Measurements from ENCODE around the gene SPON1. TPM values are rescaled to one million over a fixed set of nuclear protein-coding genes. Genes with fewer than 3 reads are reported as not detected.
"Not testable (repeated sequence)": the region's sequence is repeated elsewhere in the genome, so short reads cannot be mapped to it uniquely, and the experiment has no call there.

SPON1 gene
- total RNA-seq, 2 experiments from 2014 or later = 0.22 to 0.31 TPM

DNA sequence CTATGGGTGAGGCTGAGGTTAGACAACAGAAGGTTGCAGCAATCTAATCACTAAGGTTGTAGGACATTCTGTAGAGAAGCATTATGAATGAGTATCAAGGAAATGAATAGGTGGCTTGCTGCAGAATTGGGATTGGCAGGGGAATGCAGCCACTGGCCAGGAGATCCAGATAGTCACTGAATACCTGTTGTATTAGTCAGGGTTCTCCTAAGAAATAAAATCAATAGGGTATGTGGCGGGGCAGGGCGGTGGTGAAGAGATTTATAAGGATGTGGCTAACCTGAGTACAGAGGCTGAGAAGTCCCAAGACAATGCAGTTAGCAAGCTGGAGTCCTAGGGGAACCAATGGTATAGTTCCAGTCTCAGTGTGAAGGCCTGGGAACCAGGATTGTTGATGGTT is 163.0 kb downstream of the SPON1 start:
- no peaks in the 10 kb centered on the region for H3K27me3 Mint-ChIP-seq
- no peaks in the 10 kb centered on the region for H3K4me1 Mint-ChIP-seq (ENCODE audit: low read depth)
- H3K4me3 Mint-ChIP-seq = no peak overlapping the region
- POLR2A ChIA-PET = no interaction called here
- CTCF ChIA-PET = no interaction called here
- H3K27ac Mint-ChIP-seq = no peak overlapping the region
- H3K36me3 Mint-ChIP-seq = peaks cover 10% of the 10 kb centered on the region
- intact Hi-C loops (cut with micrococcal nuclease) = no loop called here
- no peak for DNase-seq
- H3K9me3 Mint-ChIP-seq = peaks cover 2% of the 10 kb centered on the region

DNA sequence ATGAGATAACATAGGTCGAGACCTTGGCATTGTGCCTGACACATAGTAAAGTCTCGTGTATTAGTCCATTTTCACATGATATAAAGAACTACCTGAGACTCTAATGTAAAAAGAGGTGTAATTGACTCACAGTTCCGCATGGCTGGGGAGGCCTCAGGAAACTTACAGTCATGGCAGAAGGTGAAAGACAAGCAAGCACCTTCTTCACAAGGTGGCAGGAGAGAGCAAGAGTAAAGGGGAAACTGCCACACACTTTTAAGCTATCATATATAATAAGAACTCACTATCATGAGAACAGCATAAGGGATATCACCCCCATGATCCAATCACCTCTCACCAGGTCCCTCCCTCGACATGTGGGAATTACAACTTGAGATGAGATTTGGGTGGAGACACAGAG is 165.2 kb downstream of the SPON1 start:
- CTCF ChIA-PET = interaction anchor here (0.6 kb wide), 1 partner anchor 66 kb away, joined by 3 read pairs; no protein-coding TSS in a partner anchor
- intact Hi-C loops (cut with micrococcal nuclease) = no loop called here
- Mint-ChIP-seq H3K4me1 (ENCODE audit: low read depth) (no peaks in the 10 kb centered on the region), H3K27ac (no peak overlapping the region), H3K36me3 (peaks cover 10% of the 10 kb centered on the region), H3K4me3 (no peak overlapping the region), H3K27me3 (no peaks in the 10 kb centered on the region), H3K9me3 (peaks cover 2% of the 10 kb centered on the region)
- POLR2A ChIA-PET = no interaction called here
- DNase-seq = no peak

DNA sequence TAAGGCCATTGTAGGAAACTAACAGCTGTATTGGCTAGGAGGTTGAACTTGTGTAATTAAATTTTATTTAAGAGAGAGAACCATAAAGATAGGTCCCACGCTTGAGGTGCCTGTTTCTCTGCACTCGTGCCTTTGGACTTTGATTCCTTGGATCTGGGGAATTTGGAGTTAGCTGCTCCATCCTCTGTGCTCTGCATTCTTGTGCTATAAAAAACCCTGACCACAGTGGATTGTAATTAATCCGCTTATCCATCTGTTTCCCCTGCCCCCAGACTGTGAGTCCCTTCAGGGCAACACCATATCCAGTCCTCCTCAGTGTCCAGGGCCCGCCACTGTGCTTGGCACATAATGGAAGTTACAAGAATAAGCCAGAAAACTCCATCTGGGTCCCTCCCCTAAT is 169.8 kb downstream of the SPON1 start:
- no peak for DNase-seq
- intact Hi-C loops (cut with micrococcal nuclease) = no loop called here
- no peaks in the 10 kb centered on the region for H3K4me1 Mint-ChIP-seq (ENCODE audit: low read depth)
- H3K27ac Mint-ChIP-seq = no peak overlapping the region
- no peak overlapping the region for H3K4me3 Mint-ChIP-seq
- peaks cover 2% of the 10 kb centered on the region for H3K9me3 Mint-ChIP-seq
- ChIA-PET POLR2A (no interaction called here), CTCF (no interaction called here)
- H3K36me3 Mint-ChIP-seq = peaks cover 3% of the 10 kb centered on the region
- H3K27me3 Mint-ChIP-seq = no peaks in the 10 kb centered on the region

DNA sequence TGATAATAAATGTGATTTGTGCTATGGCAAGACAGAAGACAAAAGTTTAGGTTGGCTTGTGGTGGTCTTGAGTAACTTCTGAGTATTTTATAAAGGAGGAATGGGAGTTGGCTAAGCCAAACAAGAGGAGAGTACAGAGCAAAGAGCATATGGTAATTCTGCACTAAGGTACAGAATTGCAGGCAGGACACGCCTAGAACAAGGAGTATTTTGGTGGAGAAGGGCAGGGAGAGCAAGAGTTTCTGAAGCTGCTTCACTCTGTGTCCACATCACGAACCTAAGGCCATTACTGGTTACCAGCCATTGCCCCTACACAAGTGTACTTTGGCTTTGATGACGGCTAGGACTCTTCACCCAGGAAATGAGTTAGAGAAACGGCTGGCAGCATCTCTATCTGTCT is 170.9 kb downstream of the SPON1 start:
- ChIA-PET POLR2A (no interaction called here), CTCF (no interaction called here)
- no peak for DNase-seq
- Mint-ChIP-seq H3K4me1 (ENCODE audit: low read depth) (no peaks in the 10 kb centered on the region), H3K9me3 (peaks cover 2% of the 10 kb centered on the region), H3K4me3 (no peak overlapping the region), H3K27ac (no peak overlapping the region), H3K27me3 (no peaks in the 10 kb centered on the region), H3K36me3 (peaks cover 3% of the 10 kb centered on the region)
- intact Hi-C loops (cut with micrococcal nuclease) = no loop called here

DNA sequence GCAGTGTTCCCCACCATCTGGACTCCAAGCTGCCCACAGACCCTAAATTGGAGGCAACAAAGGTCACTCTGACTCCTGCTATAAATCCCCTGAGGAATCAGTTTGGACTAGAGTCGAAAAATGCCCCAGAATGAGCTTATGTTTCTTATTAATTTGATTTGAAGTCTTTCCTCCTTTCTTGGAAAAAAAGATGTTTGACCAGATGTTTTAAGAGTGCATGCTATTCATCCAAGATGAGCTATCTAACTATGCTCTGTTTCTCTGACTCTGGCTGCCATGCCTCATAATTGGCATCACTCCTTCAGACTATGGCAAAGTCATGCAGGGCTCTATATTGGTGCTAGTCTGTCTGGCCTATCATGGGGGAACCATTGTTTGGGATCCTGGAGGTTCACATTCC is 174.0 kb downstream of the SPON1 start:
- no peak for DNase-seq
- H3K27ac Mint-ChIP-seq = no peak overlapping the region
- no peaks in the 10 kb centered on the region for H3K4me1 Mint-ChIP-seq (ENCODE audit: low read depth)
- ChIA-PET CTCF (interaction anchor here (0.9 kb wide), 1 partner anchor 12 kb away, joined by 3 read pairs; no protein-coding TSS in a partner anchor), POLR2A (no interaction called here)
- intact Hi-C loops (cut with micrococcal nuclease) = no loop called here
- H3K9me3 Mint-ChIP-seq = no peaks in the 10 kb centered on the region
- peaks cover 2% of the 10 kb centered on the region for H3K36me3 Mint-ChIP-seq
- no peaks in the 10 kb centered on the region for H3K27me3 Mint-ChIP-seq
- H3K4me3 Mint-ChIP-seq = no peak overlapping the region

DNA sequence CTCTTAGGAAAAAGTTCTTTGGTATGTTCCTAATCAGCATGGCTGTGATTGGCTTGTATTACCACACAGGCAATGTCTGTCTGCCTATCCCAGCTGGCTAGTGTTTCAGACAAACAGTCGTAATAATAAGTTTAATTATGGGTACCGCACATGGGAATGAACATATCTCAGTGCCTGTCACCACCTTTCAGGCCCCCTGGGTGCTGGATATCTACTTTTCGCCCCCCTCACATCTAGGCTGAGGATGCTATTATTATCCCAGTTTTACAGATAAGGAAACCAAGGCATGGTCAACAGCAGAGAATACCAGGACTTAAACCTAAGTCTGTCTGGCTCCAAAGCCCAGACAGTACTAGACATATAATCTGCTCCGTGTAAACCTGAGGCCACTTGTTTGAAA is 174.8 kb downstream of the SPON1 start:
- Mint-ChIP-seq H3K4me1 (ENCODE audit: low read depth) (no peaks in the 10 kb centered on the region), H3K9me3 (no peaks in the 10 kb centered on the region), H3K27me3 (no peaks in the 10 kb centered on the region), H3K4me3 (no peak overlapping the region), H3K27ac (no peak overlapping the region), H3K36me3 (peaks cover 2% of the 10 kb centered on the region)
- CTCF ChIA-PET = interaction anchor here (0.9 kb wide), 1 partner anchor 11 kb away, joined by 3 read pairs; no protein-coding TSS in a partner anchor
- intact Hi-C loops (cut with micrococcal nuclease) = no loop called here
- DNase-seq = no peak
- POLR2A ChIA-PET = no interaction called here

DNA sequence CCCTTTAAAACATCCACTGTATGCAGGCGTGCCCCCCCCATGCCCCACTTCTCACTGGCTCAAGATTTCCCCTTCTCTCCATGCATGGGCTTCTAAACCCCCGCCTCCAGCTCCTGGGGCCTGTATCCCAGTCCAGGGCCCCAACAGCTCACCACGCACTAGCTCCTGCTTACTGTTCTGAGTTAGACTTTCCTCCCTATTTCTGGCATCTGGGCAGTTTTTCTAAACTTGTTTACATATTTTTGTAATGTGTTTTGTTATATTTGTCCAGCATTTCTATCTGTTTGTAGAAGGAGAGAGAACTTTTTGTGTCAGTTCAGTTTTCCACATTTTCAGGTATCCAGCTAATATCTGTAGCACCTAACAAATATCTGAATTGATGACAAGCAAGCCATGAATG is 178.5 kb downstream of the SPON1 start:
- peaks cover 2% of the 10 kb centered on the region for H3K36me3 Mint-ChIP-seq
- no peaks in the 10 kb centered on the region for H3K27me3 Mint-ChIP-seq
- ChIA-PET CTCF (no interaction called here), POLR2A (no interaction called here)
- no peak overlapping the region for H3K27ac Mint-ChIP-seq
- H3K9me3 Mint-ChIP-seq = no peaks in the 10 kb centered on the region
- intact Hi-C loops (cut with micrococcal nuclease) = no loop called here
- H3K4me3 Mint-ChIP-seq = no peak overlapping the region
- H3K4me1 Mint-ChIP-seq (ENCODE audit: low read depth) = peaks cover 5% of the 10 kb centered on the region
- no peak for DNase-seq

DNA sequence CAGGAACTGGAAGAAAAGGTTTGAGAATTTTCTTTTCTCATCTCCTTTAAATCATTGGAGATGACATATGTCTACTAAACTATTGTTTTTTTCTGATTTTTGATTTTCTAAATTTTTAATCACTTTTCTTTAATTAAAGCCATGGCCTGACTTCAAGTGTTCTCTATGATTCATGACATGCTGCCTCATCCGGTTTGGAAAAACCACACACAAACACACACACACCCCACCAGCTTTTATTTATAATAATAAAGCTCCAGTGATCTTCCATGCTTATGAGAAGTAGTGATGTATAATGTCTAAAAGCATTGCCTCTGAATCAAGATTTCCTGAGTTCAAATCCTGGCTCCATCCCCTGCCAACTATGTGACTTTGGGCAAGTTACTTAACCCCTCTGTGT is 179.2 kb downstream of the SPON1 start:
- CTCF ChIA-PET = interaction anchor here (0.5 to 0.6 kb wide), 2 partner anchors 107 to 142 kb away, joined by 3 to 4 read pairs; no protein-coding TSS in a partner anchor
- POLR2A ChIA-PET = no interaction called here
- Mint-ChIP-seq H3K4me3 (no peak overlapping the region), H3K27me3 (no peaks in the 10 kb centered on the region), H3K36me3 (peaks cover 2% of the 10 kb centered on the region), H3K27ac (no peak overlapping the region), H3K9me3 (no peaks in the 10 kb centered on the region), H3K4me1 (ENCODE audit: low read depth) (peaks cover 5% of the 10 kb centered on the region)
- no peak for DNase-seq
- intact Hi-C loops (cut with micrococcal nuclease) = no loop called here

DNA sequence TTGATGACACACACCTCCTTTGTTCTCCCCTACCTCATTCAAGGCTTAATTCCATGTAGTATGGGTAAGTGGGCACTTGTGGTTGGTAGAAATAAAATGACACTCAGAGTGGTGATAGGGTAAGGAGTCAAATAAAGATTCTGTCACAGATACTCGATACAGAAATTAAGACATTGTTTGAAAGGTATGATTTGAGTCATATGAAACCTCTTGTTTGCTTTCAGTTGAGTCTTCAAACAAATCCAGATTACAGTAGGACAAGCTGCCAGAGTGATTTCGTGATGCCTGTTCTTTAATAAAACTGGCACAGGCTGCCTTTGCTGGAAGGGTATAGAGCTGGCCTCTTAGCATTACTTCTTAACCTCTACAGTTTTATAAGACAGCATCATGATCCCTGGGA is 182.4 kb downstream of the SPON1 start:
- CTCF ChIA-PET = interaction anchor here (1.0 kb wide), 1 partner anchor 188 kb away, joined by 3 read pairs; no protein-coding TSS in a partner anchor
- Mint-ChIP-seq H3K9me3 (no peaks in the 10 kb centered on the region), H3K27me3 (no peaks in the 10 kb centered on the region), H3K36me3 (peaks cover 2% of the 10 kb centered on the region), H3K4me1 (ENCODE audit: low read depth) (peaks cover 8% of the 10 kb centered on the region), H3K27ac (no peak overlapping the region), H3K4me3 (no peak overlapping the region)
- POLR2A ChIA-PET = no interaction called here
- intact Hi-C loops (cut with micrococcal nuclease) = loop anchor here (1.0 to 5.0 kb wide), 2 partner anchors 70 to 102 kb away; no protein-coding TSS in a partner anchor
- DNase-seq = no peak

DNA sequence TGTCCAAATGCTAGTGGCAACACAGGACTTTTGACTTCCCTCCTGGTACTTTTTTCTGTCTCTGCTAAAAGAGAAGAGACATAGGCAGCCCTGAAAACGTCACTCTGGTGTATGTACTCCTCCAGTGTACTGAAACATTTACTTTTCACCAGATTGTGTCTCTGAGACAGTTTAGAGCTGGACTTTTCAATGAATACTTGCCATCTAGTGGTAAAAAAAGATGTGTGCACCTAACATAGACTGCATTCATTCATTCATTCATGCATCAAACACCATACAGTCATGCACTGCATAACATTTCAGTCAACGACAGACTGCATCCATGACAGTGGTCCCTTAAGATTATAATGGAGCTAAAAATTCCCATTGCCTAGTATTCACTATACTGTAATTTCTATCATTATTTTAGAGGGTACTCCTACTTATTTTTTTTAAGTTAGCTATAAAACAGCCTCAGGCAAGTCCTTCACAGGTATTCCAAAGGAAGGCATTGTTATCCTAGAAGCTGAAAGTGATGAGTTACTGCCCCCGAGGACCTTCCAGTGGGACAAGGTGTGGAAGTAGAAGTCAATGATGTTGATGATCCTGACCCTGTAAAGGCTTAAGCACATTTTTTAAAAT is 186.2 kb downstream of the SPON1 start:
- no peak overlapping the region for H3K27ac Mint-ChIP-seq
- CTCF ChIA-PET = interaction anchor here (0.6 to 5.3 kb wide), 28 partner anchors 10 to 454 kb away, joined by 3 to 63 read pairs (median 4); partner anchors contain the start of gene SPON1
- H3K36me3 Mint-ChIP-seq = peaks cover 7% of the 10 kb centered on the region
- no peak for DNase-seq
- POLR2A ChIA-PET = no interaction called here
- peaks cover 8% of the 10 kb centered on the region for H3K4me1 Mint-ChIP-seq (ENCODE audit: low read depth)
- no peaks in the 10 kb centered on the region for H3K27me3 Mint-ChIP-seq
- peaks cover 7% of the 10 kb centered on the region for H3K9me3 Mint-ChIP-seq
- no peak overlapping the region for H3K4me3 Mint-ChIP-seq
- intact Hi-C loops (cut with micrococcal nuclease) = loop anchor here (1.0 to 5.0 kb wide), 4 partner anchors 99 to 376 kb away; no protein-coding TSS in a partner anchor

DNA sequence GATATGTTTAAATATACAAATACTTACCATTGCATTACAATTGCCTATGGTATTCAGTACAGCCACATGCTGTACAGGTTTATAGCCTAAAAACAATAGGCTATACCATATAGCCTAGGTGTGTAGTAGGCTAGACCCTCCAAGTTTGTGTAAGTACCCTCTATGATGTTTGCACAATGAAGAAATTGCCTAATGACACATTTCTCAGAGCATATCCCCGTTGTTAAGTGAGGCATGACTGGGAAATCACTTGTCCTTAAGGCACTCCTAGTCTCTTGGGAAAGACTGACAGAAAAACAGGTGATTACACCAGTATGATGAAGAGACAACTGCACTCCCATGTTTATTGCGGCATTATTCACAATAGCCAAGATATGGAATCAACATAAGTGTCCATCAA is 187.2 kb downstream of the SPON1 start:
- peaks cover 8% of the 10 kb centered on the region for H3K36me3 Mint-ChIP-seq
- peaks cover 16% of the 10 kb centered on the region for H3K9me3 Mint-ChIP-seq
- CTCF ChIA-PET = interaction anchor here (0.8 to 5.3 kb wide), 16 partner anchors 9 to 380 kb away, joined by 3 to 63 read pairs (median 5); partner anchors contain the start of gene SPON1

DNA sequence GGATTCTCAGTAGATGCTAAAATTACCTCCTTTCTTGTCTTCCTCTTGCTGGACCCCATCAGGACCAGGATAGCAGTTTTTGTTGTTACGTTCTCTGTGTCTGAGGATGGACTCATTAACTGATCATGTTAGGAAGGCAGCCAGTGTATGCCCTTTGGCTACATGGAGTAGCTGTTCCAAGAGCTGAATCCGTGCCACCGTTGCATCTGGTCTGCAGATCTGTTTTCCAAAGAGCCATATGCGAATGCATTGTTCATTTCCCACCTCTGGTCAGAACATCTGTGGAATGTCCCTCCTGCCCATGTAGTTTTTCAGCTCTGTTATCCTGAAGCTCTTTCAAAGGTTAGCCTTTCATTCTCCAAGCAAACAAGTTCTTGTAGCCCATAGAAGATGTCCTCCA is 188.4 kb downstream of the SPON1 start:
- Mint-ChIP-seq H3K9me3 (peaks cover 26% of the 10 kb centered on the region), H3K4me3 (no peak overlapping the region), H3K27ac (no peak overlapping the region), H3K4me1 (ENCODE audit: low read depth) (peaks cover 2% of the 10 kb centered on the region), H3K36me3 (peaks cover 13% of the 10 kb centered on the region), H3K27me3 (no peaks in the 10 kb centered on the region)
- CTCF ChIA-PET = interaction anchor here (1.0 to 5.3 kb wide), 3 partner anchors 190 to 378 kb away, joined by 3 to 63 read pairs (median 30); partner anchors contain the start of gene SPON1
- POLR2A ChIA-PET = no interaction called here
- intact Hi-C loops (cut with micrococcal nuclease) = no loop called here
- DNase-seq = no peak

More for the DNA sequence above, 187.2 kb downstream of the SPON1 start:
- Mint-ChIP-seq H3K4me3 (no peak overlapping the region), H3K27me3 (no peaks in the 10 kb centered on the region), H3K27ac (no peak overlapping the region), H3K4me1 (ENCODE audit: low read depth) (peaks cover 8% of the 10 kb centered on the region)
- no peak for DNase-seq
- intact Hi-C loops (cut with micrococcal nuclease) = loop anchor here (5.0 kb wide), 1 partner anchor 98 kb away; no protein-coding TSS in a partner anchor
- POLR2A ChIA-PET = no interaction called here

DNA sequence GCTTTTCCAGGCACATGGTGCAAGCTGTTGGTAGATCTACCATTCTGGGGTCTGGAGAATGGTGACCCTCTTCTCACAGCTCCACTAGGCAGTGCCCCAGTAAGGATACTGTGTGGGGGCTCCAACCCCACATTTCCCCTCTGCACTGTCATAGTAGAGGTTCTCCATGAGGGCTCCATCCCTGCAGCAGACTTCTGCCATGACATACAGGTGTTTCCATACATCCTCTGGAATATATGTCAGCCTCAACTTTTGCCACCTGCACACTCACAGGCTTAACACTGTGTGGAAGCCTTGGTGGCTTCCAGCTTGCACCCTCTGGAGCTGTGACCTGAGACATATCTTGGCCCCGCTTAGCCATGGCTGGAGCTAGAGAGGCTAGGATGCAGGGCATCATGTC is 191.6 kb downstream of the SPON1 start:
- H3K27me3 Mint-ChIP-seq; H3K4me1 Mint-ChIP-seq (ENCODE audit: low read depth); H3K27ac Mint-ChIP-seq; H3K4me3 Mint-ChIP-seq; DNase-seq; intact Hi-C loops (cut with micrococcal nuclease); POLR2A ChIA-PET: not testable (repeated sequence)
- peaks cover 25% of the 10 kb centered on the region for H3K36me3 Mint-ChIP-seq
- CTCF ChIA-PET = interaction anchor here (1.1 kb wide), 1 partner anchor 78 kb away, joined by 4 read pairs; no protein-coding TSS in a partner anchor
- peaks cover 49% of the 10 kb centered on the region for H3K9me3 Mint-ChIP-seq
